GM23338 (cell line): Measurements from ENCODE around the gene AKAP7.

Experiments
- EZH2 ChIP-seq: fragments of 200-600 bp; sonication (generic); IDR thresholded peaks from one replicate; pipeline ENCODE4 v1.8.0; 2017; ENCODE audit warnings: antibody characterized with exemption, mild to moderate bottlenecking, low read depth; ENCODE audit not compliant: unreplicated experiment
- TF ChIP-seq, protein P1 (sequence below), 2 experiments: fragments of 200-600 bp in 1 of 2; sonication (generic) in 1 of 2; conservative IDR thresholded peaks; 2 replicates each; pipeline versions ENCODE4 v1.5.1 to v1.6.1; 2016 to 2017; ENCODE audit warnings: antibody characterized with exemption in 2 of 2, low read depth in 2 of 2, mild to moderate bottlenecking in 2 of 2, moderate library complexity in 1 of 2

DNA sequence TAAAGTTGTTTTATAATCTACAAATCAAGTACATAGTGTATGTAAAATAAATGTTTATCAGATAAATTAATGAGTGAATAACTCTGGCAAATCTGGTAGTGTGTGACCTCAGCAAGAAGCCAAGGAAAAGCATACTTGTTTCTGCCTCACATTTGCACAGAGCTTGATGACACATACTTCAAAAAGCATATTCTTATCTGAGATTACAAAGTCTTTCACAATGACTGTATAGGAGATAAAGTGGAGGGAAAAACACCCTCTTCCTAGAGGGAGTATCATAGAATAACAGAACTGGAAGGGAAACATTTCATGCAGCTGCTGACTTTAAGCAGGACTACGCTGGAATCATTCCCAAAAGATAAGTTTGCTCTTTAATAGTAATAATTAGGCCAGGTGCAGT lies 28.1 kb upstream of the AKAP7 start:
- TF ChIP-seq, protein P1, sequence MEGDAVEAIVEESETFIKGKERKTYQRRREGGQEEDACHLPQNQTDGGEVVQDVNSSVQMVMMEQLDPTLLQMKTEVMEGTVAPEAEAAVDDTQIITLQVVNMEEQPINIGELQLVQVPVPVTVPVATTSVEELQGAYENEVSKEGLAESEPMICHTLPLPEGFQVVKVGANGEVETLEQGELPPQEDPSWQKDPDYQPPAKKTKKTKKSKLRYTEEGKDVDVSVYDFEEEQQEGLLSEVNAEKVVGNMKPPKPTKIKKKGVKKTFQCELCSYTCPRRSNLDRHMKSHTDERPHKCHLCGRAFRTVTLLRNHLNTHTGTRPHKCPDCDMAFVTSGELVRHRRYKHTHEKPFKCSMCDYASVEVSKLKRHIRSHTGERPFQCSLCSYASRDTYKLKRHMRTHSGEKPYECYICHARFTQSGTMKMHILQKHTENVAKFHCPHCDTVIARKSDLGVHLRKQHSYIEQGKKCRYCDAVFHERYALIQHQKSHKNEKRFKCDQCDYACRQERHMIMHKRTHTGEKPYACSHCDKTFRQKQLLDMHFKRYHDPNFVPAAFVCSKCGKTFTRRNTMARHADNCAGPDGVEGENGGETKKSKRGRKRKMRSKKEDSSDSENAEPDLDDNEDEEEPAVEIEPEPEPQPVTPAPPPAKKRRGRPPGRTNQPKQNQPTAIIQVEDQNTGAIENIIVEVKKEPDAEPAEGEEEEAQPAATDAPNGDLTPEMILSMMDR (conservative IDR thresholded peaks at IDR 0.05; ENCODE audit: low read depth in 2 of 2) = no peak
- no peak for TF ChIP-seq EZH2
